EH (cell line): Measurements from ENCODE around the gene RBMS1.

ENCODE experiments used
- DNase-seq: peaks from one replicate; pipeline ENCODE4 v3.0.0-alpha.2; 2015; ENCODE audit warnings: low read depth

Gene RBMS1

DNA sequence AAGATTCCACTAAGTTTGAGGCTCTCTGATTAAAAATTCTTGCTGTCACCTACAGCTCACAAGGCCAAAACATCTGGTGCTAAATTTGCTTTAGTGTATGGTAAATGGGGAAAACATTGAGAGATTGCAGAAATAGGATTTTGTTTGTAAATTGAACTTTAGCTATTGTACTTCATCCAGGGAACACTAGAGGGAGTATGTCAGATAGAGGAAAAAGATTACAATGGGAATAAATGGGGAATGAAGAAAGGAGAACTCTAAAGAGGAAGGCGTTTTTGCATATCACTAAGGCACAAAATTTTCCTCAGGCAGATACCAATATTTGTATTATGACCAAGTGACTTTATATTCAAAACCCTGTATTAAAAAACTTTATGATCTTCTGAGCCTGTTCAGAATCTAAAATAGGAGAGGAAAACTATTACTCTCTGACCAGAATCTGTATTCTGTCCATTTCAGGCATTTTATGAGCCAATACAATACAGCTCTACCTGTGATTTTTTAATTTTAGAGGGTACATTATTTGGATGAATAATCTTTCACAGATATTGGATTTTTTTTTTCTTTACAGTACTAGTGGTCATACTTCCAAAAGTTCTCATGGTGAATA is 241.2 kb downstream of the RBMS1 start:
- peak; percentile 45 for DNase-seq

DNA sequence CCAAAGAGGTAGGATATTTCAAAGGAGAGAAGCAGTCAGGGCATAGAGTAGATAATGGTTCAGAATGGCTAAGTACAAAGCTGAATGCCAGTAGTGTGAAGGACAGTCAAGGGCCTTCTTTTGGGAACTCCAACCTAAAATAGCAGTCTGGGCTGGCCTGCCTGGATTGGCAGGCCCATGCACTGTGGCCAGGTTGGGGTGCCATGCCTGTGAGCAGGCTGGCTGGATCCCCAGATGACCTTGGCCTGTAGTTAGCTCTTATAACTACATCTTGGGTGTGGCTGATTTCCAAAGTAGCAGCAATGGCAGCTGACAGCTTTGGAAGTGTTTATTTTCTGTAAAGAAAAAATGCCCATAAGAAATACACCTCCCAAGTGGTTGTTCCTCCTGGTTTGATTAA is 242.0 kb downstream of the RBMS1 start:
- DNase-seq, result no peak

DNA sequence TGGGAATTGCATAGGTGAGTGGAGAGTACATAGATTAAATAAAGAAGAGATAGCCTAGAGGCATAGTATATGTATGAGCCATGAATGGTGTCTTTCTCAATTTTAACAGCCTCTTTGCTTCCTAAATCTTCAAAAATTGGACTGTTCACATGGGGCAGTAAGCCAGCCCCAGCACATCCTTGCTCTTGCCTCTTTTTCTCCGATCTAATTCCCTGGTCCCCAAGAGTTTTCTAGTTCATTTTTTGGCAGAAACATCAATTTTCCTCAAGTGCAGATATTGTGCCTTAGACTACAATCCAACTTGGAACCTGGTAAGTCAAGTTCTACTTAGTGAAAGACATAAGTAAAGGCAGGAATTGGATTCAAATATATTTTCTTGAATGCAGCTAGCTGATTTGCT is 243.7 kb downstream of the RBMS1 start:
- DNase-seq, result no peak

DNA sequence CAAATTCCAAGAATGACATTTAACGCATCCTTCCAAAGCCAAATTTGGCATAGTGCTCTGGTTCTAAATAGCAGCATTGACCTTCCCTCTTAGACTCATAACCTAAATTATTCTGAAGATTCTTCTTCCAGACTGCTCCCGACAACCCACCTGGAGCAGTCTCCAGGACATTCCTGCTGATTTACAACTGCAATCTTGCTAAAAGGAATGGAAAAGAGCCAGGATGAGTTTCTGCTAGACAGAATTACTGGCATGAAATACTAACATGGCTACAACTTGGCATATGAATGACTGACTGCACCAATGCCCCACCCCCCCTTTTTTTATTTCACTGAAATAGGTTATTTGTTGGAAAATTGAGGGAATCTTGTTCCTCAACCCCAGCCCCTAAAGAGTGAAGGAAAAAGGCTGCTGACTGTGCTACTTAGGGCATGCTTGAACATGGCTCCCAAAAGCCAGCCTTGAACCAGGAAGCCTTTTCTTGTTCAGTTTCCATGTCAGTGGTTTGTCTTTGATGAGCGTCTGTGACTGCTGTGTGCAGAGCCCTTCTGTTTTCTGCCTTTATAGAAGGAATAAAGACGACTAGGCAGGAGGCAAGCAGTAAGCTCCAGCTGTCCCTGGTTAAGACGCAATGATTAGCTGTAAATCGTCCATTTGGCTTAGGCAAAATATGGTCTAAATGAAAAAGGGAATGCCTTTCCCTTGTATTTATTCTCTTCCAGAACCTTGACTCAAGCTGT is 246.1 kb downstream of the RBMS1 start:
- DNase-seq, result no peak

DNA sequence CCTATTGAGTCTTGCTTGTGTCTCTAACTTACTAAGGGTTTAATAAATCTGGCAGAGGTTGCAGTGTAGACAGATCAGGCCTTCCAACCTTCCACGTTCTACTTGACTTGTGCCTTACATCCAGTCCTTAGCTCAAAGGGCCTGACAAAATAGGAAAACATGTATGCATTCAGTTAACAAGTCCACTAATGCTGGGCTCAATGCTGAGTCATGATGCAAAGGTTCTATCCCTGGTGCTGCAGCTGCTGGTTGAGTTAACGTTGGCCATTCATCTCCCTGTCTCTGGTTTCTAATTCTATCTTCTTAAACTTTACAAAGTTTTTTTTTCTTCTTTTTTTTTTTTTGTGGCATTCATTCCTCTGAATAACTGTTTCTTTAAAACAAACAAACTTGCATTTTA is 247.3 kb downstream of the RBMS1 start:
- DNase-seq, result peak; percentile 47

DNA sequence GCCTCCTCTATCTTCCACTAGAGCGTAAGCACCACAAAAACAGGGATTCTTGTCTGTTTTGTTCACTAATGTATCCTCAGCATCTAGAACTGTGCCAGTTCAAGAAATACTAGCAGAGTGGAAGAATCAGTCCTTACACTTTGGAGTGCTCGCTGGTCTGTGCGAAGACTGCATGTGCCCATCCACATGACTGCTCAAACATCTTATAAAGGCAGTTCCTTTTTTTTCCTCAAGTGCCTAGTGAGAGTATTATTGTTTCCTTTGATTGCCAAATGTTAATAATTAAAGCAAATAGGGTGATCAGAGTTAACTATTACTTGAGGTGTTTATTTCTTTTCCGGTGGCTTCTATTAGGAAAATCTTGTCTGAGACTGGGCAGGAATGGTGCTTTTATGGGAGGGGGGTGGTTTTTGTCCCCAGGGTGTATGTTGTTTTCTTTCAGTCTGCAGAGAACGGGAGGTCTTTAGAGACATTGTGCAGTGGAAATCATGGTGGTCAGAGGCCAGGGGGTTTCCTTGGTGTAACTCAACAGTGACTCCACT is 247.9 kb downstream of the RBMS1 start:
- no peak for DNase-seq

DNA sequence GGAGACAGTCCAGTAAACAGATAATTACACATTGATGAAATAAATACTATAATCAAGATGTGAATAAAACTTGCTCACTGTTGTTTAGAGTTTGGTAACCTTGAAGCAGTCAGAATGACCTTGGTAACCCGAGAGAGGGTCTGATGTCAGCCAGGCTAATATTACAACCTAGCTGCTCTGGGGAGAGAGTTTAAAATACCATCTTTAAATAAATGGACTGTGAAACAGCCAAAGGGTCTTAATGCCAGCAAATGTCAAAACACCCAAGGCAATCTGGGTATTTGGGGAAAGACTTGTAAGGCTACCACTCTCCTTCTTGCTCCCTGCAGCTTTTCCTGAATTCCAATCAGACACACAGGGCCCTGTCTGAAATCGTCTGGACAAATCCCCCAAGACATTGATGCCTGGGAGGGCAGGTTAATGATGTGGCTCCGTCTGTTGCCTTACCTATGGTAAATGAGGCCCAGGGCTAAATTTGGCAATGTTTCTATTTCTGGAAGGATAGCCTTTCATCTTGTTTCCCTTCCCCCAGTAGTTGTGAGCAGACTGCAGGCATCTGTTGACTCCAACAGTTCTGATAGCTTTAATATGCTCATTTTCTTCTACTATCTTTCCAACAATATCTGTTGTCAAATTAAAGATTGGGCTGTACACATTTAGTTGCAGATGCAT is 250.6 kb downstream of the RBMS1 start:
- no peak for DNase-seq

DNA sequence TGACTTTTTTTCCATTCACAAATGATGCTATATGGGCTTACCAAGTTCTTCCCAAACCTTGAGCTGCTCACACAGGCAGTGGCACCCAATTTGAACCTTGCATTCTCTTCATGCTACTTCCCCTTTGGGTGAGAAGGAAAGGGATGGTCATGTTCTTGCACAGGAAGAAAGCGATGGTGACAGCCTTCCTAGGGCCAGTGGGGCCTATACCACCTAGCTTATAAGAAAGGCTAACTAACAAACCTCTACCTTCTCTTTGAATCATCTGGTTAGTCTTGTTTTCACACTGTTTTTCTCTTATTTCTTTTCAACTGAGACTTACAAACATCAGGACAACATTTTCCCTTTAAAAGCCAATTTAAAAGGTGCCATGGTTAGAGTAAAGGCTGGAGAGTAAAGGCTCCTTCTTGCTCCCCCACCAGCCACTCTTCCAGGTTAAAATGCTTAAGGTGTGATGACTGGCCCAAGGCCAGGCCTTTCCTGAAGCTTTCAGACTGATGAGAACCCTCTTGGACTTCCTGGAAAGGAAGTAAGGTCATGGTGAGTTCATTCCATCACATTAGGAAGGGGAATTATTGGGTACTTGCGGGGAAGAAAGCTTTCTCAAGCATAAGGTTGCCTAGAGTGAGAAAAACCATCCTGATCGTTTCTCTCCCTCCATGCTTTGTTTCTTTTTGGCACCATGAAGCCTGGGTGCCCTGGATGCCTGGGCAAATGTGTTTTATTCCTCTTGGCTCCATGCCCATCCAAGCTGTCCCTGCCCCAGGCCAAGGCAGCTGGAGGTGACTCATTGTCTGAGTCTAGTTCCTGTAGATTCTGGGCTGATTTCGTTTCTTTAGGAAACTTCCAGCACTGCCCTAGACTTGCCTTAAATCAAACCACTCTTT is 252.1 kb downstream of the RBMS1 start:
- peak; percentile 88 for DNase-seq

DNA sequence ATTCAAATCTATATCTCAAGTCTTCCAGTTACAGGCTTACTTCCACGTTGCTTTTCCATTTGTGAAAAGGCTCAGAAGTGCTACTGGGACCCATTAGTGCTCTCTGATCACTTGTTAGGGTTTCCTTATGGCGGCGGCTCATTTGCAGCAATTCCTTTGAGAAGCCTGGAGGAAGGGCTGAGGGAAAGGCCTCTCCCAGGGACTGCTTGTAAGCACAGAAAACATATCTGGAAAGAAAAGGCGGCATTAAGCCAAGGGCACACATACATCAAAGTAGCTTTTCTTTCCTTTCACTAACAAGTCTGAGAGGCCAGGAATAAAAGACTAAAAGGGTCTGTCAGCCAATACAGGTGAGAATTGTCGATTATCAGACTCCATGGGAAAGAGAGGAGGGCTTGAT is 254.2 kb downstream of the RBMS1 start:
- DNase-seq, result no peak

DNA sequence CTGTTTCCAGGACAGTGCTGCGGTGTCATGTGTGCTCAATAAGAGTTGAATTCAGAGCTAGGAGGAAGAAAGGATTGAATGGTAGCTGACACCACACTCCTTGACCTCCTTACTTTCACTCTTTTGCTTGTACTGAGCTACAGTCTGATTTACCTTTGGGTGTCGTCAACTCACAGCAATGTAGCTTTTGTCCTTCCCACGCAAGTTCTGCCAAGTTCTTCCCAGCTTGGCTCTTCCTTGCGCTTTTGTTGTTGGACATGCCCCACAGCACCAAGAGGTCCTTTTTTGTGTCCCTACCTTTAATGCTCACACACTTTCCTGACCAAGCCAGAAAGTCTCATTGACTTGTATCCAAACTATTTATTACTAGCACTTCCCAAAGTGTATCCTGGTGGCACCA is 255.2 kb downstream of the RBMS1 start:
- no peak for DNase-seq

DNA sequence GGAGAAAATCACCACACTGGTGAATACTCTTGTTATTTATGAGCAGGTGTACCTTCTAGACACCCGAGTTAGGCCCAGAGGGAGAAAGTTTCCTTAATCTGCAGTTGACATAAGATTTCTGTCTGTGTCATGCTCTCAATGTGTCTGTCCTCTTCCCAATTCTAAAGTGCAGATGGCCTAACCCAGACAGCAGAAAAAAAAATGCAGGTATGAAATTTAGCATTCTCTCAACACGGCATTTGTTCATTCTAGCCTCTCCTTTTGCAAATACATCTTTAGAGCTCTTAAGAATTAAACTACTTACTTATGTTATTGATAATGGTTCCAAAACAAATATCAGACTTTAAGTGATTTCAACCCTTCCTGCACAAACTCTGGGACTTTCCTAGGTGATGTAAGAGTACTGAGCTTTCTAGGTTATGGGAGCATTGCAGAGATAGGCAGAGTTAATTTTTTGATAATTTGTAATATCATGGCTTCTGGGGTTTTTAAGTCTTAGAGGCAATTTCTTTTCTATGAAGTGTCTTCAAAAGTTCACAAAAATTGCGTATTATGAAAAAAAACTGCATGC is 260.6 kb downstream of the RBMS1 start:
- DNase-seq, result no peak

DNA sequence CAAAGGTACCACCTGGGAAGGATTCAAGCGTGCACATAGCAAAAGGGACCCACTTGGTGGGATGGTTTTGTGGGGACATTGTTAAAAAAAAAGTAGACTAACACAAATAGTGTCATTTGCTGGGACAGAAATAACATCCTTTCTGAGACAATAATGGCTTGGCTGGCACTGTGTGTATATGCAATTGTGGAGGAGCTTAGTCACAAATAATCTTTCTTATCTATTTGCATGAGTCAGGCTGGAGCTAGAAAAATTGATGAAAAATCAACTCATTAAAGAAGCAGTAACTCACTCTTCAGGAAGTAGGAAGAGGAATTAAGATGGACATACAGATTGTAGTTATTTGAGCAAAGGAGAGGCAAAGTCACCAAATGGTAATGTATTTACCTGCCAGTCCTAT is 264.0 kb downstream of the RBMS1 start:
- DNase-seq, result peak; percentile 70

DNA sequence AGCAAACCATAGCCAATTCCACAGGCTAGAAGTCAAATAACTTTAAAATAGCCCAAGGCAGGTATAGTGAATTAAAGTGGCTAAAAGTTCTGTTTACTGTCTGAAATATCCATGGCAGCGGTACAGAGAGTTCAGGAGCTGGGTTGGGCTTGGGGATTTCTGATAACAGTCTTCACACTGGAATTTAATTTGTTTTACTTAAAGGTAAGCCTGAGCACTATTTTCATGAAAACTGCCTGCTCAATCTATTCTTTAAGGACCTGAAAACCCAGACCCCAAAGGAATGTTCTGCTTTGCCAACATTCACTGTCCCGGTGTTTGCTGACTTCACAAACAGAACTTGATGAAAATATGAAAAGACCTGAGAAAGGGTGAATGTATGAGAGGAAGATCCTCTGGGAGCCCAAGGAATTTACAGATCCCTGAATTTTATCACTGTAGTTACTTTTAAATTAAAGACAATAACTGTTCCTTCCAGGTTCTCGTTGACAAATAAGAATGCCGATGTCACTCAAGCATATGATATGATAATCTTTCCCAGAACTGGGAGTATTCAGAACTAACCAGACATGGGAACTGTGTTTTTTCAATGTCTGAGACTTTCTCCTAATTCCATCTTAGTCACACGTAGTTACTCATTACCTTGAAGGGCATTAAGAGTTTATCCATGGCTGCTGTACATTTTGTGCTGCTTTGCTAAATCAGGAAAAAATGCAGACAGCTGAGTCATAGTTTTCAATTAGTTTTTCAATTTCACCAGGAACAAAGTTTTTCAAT is 265.3 kb downstream of the RBMS1 start:
- DNase-seq, result peak; percentile 89

DNA sequence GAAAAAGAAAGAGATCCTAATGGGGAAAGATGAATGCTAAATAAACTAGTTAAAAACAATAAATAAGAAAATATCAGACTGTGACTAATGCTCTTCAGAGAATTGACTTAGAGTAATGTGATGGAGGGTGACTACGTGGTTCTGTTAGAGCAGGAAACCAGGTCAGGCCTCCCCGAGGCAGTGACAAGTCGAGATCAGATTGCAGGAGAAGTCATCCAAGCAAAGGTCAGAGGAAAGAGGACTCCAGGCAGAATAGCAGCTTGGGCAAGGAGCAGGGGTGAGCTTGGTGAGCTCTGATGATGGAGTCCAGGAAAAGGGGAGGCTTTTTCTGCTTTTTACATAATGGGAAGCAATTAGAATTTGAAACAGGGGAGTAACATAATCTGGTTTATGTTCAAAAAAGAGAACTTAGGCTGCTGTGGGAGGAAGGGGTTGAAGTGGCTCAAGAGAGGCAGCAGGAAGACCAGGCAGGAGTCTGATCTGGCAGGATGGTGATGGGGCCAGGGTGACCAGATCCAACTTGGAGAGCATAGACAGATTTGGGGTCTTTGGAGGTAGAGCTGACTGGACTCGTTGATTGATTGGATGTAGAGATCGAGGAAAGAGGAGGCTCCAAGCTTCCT is 266.2 kb downstream of the RBMS1 start:
- DNase-seq, result peak; percentile 86

DNA sequence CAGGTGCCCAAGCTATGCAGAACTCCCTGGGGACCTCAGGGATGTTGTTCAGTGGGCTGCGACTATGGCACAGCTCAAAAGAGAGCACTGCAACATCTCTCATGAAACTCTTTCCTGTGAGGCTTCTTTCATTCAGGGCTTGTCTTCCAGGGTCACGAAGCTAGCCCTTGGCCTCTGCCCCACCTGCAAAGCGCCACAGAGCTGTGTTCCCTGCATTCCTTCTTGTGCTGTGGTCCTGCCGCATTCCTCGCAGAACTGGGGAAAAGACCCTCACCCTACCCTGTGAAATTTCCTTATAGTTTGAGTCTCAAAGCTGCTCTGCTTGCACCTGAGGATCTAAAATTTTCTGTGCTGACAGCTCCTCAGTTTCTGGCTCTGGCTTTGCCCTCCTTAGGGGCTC is 267.2 kb downstream of the RBMS1 start:
- no peak for DNase-seq

DNA sequence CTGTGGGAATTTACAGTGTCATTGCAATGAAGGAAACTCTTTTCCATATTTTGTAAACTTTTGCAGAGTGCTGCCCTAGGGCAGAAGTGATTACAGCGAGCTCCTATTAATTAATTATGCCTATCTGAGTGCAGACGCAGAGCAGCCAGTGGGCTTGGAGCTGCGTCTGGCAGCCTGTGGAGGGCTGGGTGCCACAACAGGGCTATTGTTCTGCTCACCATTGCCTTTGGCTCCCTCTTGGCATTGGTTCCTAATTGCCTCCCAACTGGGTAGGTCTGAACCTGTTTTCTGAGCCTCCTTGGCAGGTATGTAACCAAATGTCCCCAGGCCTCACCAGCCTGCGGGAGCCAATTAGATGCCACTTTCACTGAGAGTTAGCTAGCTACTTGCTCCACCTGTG is 267.9 kb downstream of the RBMS1 start:
- no peak for DNase-seq

DNA sequence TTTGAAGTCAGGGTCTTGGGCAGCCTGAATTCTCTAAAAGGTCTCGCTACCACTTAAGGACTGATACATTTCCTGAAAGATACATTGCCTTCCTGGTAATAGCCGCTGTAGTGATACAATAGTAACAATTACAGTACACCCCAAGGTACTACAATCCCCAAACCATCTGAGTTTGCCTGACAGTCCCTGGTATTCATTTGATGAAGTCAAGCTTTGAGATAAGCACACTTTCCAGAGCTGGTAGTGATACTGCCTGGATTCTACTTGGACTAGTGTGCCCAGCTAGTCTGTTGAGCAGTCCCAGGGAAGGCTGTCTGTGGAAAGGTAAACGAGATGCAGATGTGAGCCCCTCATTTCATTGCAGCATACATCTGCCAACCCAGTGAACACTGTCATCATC is 269.1 kb downstream of the RBMS1 start:
- DNase-seq, result no peak

DNA sequence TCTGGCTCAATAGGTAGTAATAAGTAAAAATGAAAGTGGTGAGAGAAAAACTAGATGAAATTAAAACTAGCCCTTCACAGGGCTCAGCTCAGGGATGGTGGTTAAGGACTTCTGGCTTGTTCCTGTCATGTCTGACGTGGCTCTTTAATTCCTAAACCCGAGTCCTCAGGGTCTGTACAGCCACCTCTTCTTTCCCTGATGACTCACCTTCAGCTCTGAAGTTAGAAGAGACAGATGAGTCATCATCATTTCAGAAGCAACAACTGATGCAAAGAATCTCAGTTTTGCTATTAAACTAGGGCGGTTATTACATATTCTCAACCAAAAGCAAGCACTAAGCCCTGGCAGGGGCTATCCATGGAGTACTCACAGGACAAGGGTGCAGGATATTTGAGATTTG is 269.5 kb downstream of the RBMS1 start:
- DNase-seq, result peak; percentile 98

DNA sequence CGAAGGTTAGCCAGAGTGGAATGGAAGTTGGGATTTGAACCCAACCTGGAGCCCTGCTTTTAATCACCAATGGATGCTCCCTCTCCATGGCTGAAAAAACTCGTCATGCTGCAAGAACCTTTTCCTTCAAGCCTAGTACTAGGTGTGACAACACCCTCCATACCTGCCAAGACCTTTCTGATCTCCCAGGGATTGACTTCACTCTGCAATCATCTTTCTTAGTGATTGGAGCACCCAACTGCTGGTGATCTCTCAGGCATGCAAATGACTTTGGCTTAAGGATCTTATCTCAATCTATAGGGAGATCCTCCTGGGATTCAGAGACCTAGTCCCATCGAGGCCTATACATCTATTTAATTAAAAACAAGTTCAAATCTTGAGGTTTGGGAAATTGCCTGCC is 270.0 kb downstream of the RBMS1 start:
- no peak for DNase-seq

DNA sequence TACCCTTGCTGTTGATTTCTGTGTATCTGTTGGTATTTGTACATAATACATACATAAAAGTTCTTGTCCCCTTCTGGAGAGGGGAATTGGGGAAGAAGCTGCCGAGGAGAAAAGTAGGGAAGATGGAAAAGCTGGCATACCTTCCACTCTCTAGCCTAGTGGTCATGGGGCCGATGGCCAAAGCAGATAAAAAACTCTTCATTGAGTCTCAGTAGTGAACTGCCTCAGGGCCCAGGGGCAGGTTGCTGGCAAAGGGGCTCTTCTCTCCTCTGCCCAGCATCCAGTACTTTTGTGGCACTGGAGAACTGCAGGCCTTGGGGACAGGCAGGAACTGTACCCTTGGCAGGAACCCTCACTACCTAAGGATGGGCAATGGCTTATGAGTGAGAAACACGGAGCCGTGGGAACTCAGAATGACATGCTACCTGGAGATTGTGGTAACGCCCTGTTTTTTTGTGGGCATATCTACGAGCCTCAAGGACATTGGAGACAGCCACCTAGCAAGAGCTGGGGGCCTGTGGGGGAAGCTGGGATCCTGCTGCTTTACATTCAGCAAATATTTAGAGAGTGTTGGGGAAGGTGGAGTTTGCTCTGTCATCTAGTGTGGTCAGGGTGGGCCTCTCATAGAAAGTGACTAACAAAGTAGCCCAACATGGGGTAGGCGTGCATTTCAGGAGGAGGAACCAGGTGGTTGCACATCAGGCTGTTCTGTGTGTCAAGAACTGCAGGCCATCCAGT is 270.9 kb downstream of the RBMS1 start:
- DNase-seq, result no peak
